KBM-7 (cell line): Measurements from ENCODE around the gene TTLL1.

Experiments used
- DNase-seq: peaks from one replicate; pipeline ENCODE4 v3.0.0-alpha.2; 2015
- in situ Hi-C: fragments of 300-500 bp; cut with MboI; formaldehyde crosslinking; loops from 2 replicates; pipeline ENCODE4 v1.14.3; 2020; ENCODE audit warnings: low sequenced_read_pairs, low pct_unique_long_range_greater_than_20kb, mixed read lengths

Gene TTLL1

GRCh38 chr22:43088984-43089717 lies at the start of gene TTLL1:
Gene TTLL1 (minus strand): TSS chr22:43089391. CDS start chr22:43075586, 13,805 bp downstream.
- in situ Hi-C loops: no loop called here

GRCh38 chr22:43136801-43137200 lies 47.6 kb upstream of the TTLL1 start:
- in situ Hi-C loops: no loop called here
- no peak for DNase-seq

More at GRCh38 chr22:43088984-43089717, at the start of gene TTLL1:
- peak; percentile 92 for DNase-seq

- in situ Hi-C loops: no loop called here
- peak; percentile 69 for DNase-seq
These were observed 47.1 kb upstream of the TTLL1 start for GRCh38 chr22:43136255-43136654.

GRCh38 chr22:43135565-43135964 lies 46.4 kb upstream of the TTLL1 start:
- in situ Hi-C loops: no loop called here
- no peak for DNase-seq

GRCh38 chr22:43134553-43134952 lies 45.4 kb upstream of the TTLL1 start:
- no peak for DNase-seq
- in situ Hi-C loops: no loop called here

- in situ Hi-C loops: no loop called here
These were observed 44.2 kb upstream of the TTLL1 start for GRCh38 chr22:43133401-43133800.

GRCh38 chr22:43131773-43132501 lies 42.7 kb upstream of the TTLL1 start:
- DNase-seq: no peak
- in situ Hi-C loops: no loop called here

More at GRCh38 chr22:43133401-43133800, 44.2 kb upstream of the TTLL1 start:
- no peak for DNase-seq

- DNase-seq: peak; percentile 84
- in situ Hi-C loops: no loop called here
These were observed 40.5 kb upstream of the TTLL1 start for GRCh38 chr22:43129426-43130425.

GRCh38 chr22:43128928-43129424 lies 39.8 kb upstream of the TTLL1 start:
- in situ Hi-C loops: no loop called here
- DNase-seq: peak; percentile 36

- peak; percentile 76 for DNase-seq
- in situ Hi-C loops: no loop called here
These were observed 38.9 kb upstream of the TTLL1 start for GRCh38 chr22:43128116-43128515.

GRCh38 chr22:43127166-43127908 lies 38.1 kb upstream of the TTLL1 start:
- no peak for DNase-seq

GRCh38 chr22:43126501-43127165 lies 37.4 kb upstream of the TTLL1 start:
- DNase-seq: no peak

More at GRCh38 chr22:43127166-43127908, 38.1 kb upstream of the TTLL1 start:
- in situ Hi-C loops: no loop called here

GRCh38 chr22:43118953-43119458 lies 29.8 kb upstream of the TTLL1 start:
- no peak for DNase-seq
- in situ Hi-C loops: no loop called here

More at GRCh38 chr22:43126501-43127165, 37.4 kb upstream of the TTLL1 start:
- in situ Hi-C loops: no loop called here

GRCh38 chr22:43118024-43118849 lies 29.0 kb upstream of the TTLL1 start:
- in situ Hi-C loops: no loop called here
- no peak for DNase-seq

GRCh38 chr22:43116932-43117331 lies 27.7 kb upstream of the TTLL1 start:
- DNase-seq: no peak
- in situ Hi-C loops: no loop called here

- in situ Hi-C loops: no loop called here
- DNase-seq: no peak
These were observed 25.8 kb upstream of the TTLL1 start for GRCh38 chr22:43114958-43115357.
